H9 (cell line): ENCODE results near the gene PPP1R1B. TPM values are rescaled to one million over a fixed set of nuclear protein-coding genes. Genes with fewer than 3 reads are reported as not detected.

Source experiments
- DNase-seq: peaks from one replicate; pipeline ENCODE4 v3.0.0-alpha.2; 2017
- H2AFZ ChIP-seq: one replicate; pipeline ENCODE4 v1.6.1; 2013; ENCODE audit warnings: mild to moderate bottlenecking, low read length, control low read depth, moderate library complexity
- H2AK5ac ChIP-seq: 2 replicates; pipeline ENCODE4 v1.6.1; 2013; ENCODE audit warnings: low read length, control low read depth, mixed read lengths; ENCODE audit not compliant: insufficient read length
- H2BK120ac ChIP-seq: one replicate; pipeline ENCODE4 v1.6.1; 2013; ENCODE audit warnings: low read depth, mild to moderate bottlenecking, low read length, control low read depth, inconsistent platforms; ENCODE audit not compliant: poor library complexity, severe bottlenecking
- H2BK12ac ChIP-seq: 2 replicates; pipeline ENCODE4 v1.6.1; 2013; ENCODE audit warnings: low read length, control low read depth, mixed read lengths, low read depth; ENCODE audit not compliant: insufficient read length
- H2BK15ac ChIP-seq: 2 replicates; pipeline ENCODE4 v1.6.1; 2013; ENCODE audit warnings: low read depth, low read length, control low read depth
- H2BK20ac ChIP-seq: one replicate; pipeline ENCODE4 v1.6.1; 2013; ENCODE audit warnings: low read depth, mild to moderate bottlenecking, low read length, control low read depth, inconsistent platforms; ENCODE audit not compliant: poor library complexity, severe bottlenecking
- H2BK5ac ChIP-seq: 2 replicates; pipeline ENCODE4 v1.6.1; 2013; ENCODE audit warnings: low read length, control low read depth, mixed read lengths; ENCODE audit not compliant: insufficient read length
- H3K14ac ChIP-seq: 2 replicates; pipeline ENCODE4 v1.6.1; 2013; ENCODE audit warnings: low read length, control low read depth; ENCODE audit not compliant: insufficient read depth
- H3K18ac ChIP-seq: 2 replicates; pipeline ENCODE4 v1.6.1; 2013; ENCODE audit warnings: low read depth, mild to moderate bottlenecking, mixed read lengths, low read length, control low read depth; ENCODE audit not compliant: insufficient read length
- H3K23ac ChIP-seq: 2 replicates; pipeline ENCODE4 v1.6.1; 2013; ENCODE audit warnings: low read length, control low read depth, mixed read lengths, low read depth; ENCODE audit not compliant: insufficient read length
- H3K23me2 ChIP-seq: 2 replicates; pipeline ENCODE4 v1.6.1; 2013; ENCODE audit warnings: low read depth, mild to moderate bottlenecking, mixed read lengths, low read length, control low read depth; ENCODE audit not compliant: insufficient read length, poor library complexity, severe bottlenecking
- H3K27ac ChIP-seq: 2 replicates; pipeline ENCODE4 v1.5.1; 2013; ENCODE audit warnings: low read length, control low read depth, mixed read lengths, low read depth; ENCODE audit not compliant: insufficient read length
- H3K27me3 ChIP-seq: 2 replicates; pipeline ENCODE4 v1.6.1; 2013; ENCODE audit warnings: low read length, control low read depth, inconsistent platforms; ENCODE audit not compliant: insufficient read depth
- H3K4ac ChIP-seq: 2 replicates; pipeline ENCODE4 v1.6.1; 2013; ENCODE audit warnings: low read depth, mild to moderate bottlenecking, control low read depth, inconsistent platforms, low read length, moderate library complexity
- H3K4me1 ChIP-seq: 2 replicates; pipeline ENCODE4 v1.6.1; 2013; ENCODE audit warnings: low read length, control low read depth, inconsistent platforms; ENCODE audit not compliant: insufficient read depth
- H3K4me2 ChIP-seq: 2 replicates; pipeline ENCODE4 v1.6.1; 2013; ENCODE audit warnings: low read length, control low read depth, mixed read lengths; ENCODE audit not compliant: insufficient read length, insufficient read depth
- H3K56ac ChIP-seq: 2 replicates; pipeline ENCODE4 v1.6.1; 2013; ENCODE audit warnings: low read depth, mild to moderate bottlenecking, mixed read lengths, low read length, control low read depth; ENCODE audit not compliant: insufficient read length
- H3K79me1 ChIP-seq: 2 replicates; pipeline ENCODE4 v1.6.1; 2013; ENCODE audit warnings: low read depth, mild to moderate bottlenecking, moderate library complexity, low read length, control low read depth, inconsistent platforms; ENCODE audit not compliant: insufficient read depth, poor library complexity, severe bottlenecking
- H3K79me2 ChIP-seq: 2 replicates; pipeline ENCODE4 v1.6.1; 2013; ENCODE audit warnings: low read length, control low read depth, inconsistent platforms; ENCODE audit not compliant: insufficient read depth
- H3K9ac ChIP-seq: 2 replicates; pipeline ENCODE4 v1.6.1; 2013; ENCODE audit warnings: low read length, control low read depth, mixed read lengths; ENCODE audit not compliant: insufficient read length; ENCODE audit errors: extremely low read depth
- H3K9me3 ChIP-seq: one replicate; pipeline ENCODE4 v1.6.1; 2013; ENCODE audit warnings: low read depth, low read length, inconsistent platforms; ENCODE audit not compliant: control insufficient read depth
- H3T11ph ChIP-seq: one replicate; pipeline ENCODE4 v1.6.1; 2013; ENCODE audit warnings: mild to moderate bottlenecking, low read length, control low read depth, inconsistent platforms
- H4K20me1 ChIP-seq: one replicate; pipeline ENCODE4 v1.6.1; 2013; ENCODE audit not compliant: control insufficient read depth, insufficient read length, insufficient read depth
- H4K5ac ChIP-seq: 2 replicates; pipeline ENCODE4 v1.6.1; 2013; ENCODE audit warnings: low read depth, mild to moderate bottlenecking, mixed read lengths, low read length, control low read depth; ENCODE audit not compliant: insufficient read length
- H4K8ac ChIP-seq: replicated peaks from 2 replicates; pipeline ENCODE4 v1.6.1; 2013; ENCODE audit warnings: low read length, control low read depth, mixed read lengths, low read depth; ENCODE audit not compliant: insufficient read length
- H4K91ac ChIP-seq: 2 replicates; pipeline ENCODE4 v1.6.1; 2013; ENCODE audit warnings: low read depth, mild to moderate bottlenecking, moderate library complexity, mixed read lengths, low read length, control low read depth; ENCODE audit not compliant: insufficient read length
- H3K27ac Mint-ChIP-seq, 3 experiments: 2 replicates in 2 of 3; 3 replicates in 1 of 3; pipeline ENCODE4 v1.8.0; 2020 to 2021; ENCODE audit warnings: mixed read lengths in 3 of 3, mild to moderate bottlenecking in 1 of 3, moderate library complexity in 1 of 3
- H3K27me3 Mint-ChIP-seq: 2 replicates; pipeline ENCODE4 v1.8.0; 2021; ENCODE audit warnings: low read depth, mild to moderate bottlenecking, moderate library complexity, mixed read lengths
- H3K36me3 Mint-ChIP-seq, 3 experiments: 2 replicates in 2 of 3; 3 replicates in 1 of 3; pipeline ENCODE4 v1.8.0; 2020 to 2021; ENCODE audit warnings: low read depth in 3 of 3, mixed read lengths in 3 of 3; ENCODE audit not compliant: insufficient read depth in 1 of 3
- H3K4me1 Mint-ChIP-seq, 2 experiments: 2 replicates each; pipeline ENCODE4 v1.8.0; 2020; ENCODE audit warnings: mixed read lengths in 2 of 2
- H3K4me3 Mint-ChIP-seq, 2 experiments: 2 replicates in 1 of 2; 3 replicates in 1 of 2; pipeline ENCODE4 v1.8.0; 2020 to 2021; ENCODE audit warnings: mild to moderate bottlenecking in 2 of 2, mixed read lengths in 2 of 2, moderate library complexity in 1 of 2
- H3K9me3 Mint-ChIP-seq, 2 experiments: 2 replicates in 1 of 2; 3 replicates in 1 of 2; pipeline ENCODE4 v1.8.0; 2020; ENCODE audit warnings: mild to moderate bottlenecking in 2 of 2, mixed read lengths in 2 of 2, moderate library complexity in 1 of 2
- CTCF ChIP-seq: fragments of 200-600 bp; sonication (generic); conservative IDR thresholded peaks from 3 replicates; pipeline ENCODE4 v1.8.0; 2021; ENCODE audit warnings: antibody characterized with exemption, mild to moderate bottlenecking
- WGBS: extraction: QIAGEN DNeasy Blood & Tissue Kit; methylation state at CpG from one replicate; pipeline ENCODE4 v1.1.7; 2013; ENCODE audit warnings: missing lambda C conversion rate, low lambda C conversion rate, mixed read lengths; ENCODE audit not compliant: insufficient read length; ENCODE audit errors: extremely low coverage; 5-methylcytosine and 5-hydroxymethylcytosine counted together
- total RNA-seq: library from RNA; stranded (reverse); gene quantifications from 2 replicates; pipeline ENCODE4 v1.2.1, GENCODE V29; 2021

Gene PPP1R1B
- total RNA-seq, 1 experiment from 2014 or later = 15.5 TPM

GRCh38 chr17:39660011-39660360 is 33.2 kb downstream of the PPP1R1B start:
- no CpG with 5 or more reads among the region's 5 CpGs for WGBS
- H4K91ac ChIP-seq = no peak overlapping the region
- no peaks in the 10 kb centered on the region for H4K20me1 ChIP-seq
- no peak overlapping the region for H3K4me2 ChIP-seq
- no peak overlapping the region for H3K27ac ChIP-seq
- TF ChIP-seq CTCF = no peak
- H3K27ac Mint-ChIP-seq = no peak overlapping the region
- peaks cover 7% of the 10 kb centered on the region for H3K27me3 Mint-ChIP-seq
- no peak overlapping the region for H2BK20ac ChIP-seq
- no peaks in the 10 kb centered on the region for H3K79me2 ChIP-seq
- H3K4me3 Mint-ChIP-seq = no peak overlapping the region
- H2BK120ac ChIP-seq = no peak overlapping the region
- H2BK15ac ChIP-seq = no peak overlapping the region
- no peak overlapping the region for H3K14ac ChIP-seq
- no peak overlapping the region for H3K56ac ChIP-seq
- no peak overlapping the region for H3K9ac ChIP-seq
- peaks cover 6 to 32% (median 11%) of the 10 kb centered on the region in 3 experiments; a peak in 6 of 7 replicates for H3K36me3 Mint-ChIP-seq
- no peak overlapping the region for H3K23ac ChIP-seq
- no peak overlapping the region for H3K4ac ChIP-seq
- no peak overlapping the region for H2BK12ac ChIP-seq
- H2AK5ac ChIP-seq = no peak overlapping the region
- H3K27me3 ChIP-seq = no peaks in the 10 kb centered on the region
- DNase-seq = no peak
- H3K18ac ChIP-seq = no peak overlapping the region
- no peaks in the 10 kb centered on the region for H3K9me3 ChIP-seq
- H2BK5ac ChIP-seq = no peak overlapping the region
- H2AFZ ChIP-seq = no peak overlapping the region
- H3K79me1 ChIP-seq = no peaks in the 10 kb centered on the region
- H3K4me1 ChIP-seq = peaks cover 3% of the 10 kb centered on the region; the same call in 1 of the 2 replicates
- H4K8ac ChIP-seq = no peak overlapping the region
- H3T11ph ChIP-seq = no peak overlapping the region
- no peak overlapping the region for H4K5ac ChIP-seq
- no peaks in the 10 kb centered on the region for H3K9me3 Mint-ChIP-seq
- peaks cover 11 to 44% of the 10 kb centered on the region in 2 experiments for H3K4me1 Mint-ChIP-seq
- no peaks in the 10 kb centered on the region for H3K23me2 ChIP-seq
